GM12892 (cell line): ENCODE results near the gene DBN1.

Source experiments
- POLR2A ChIP-seq: IDR thresholded peaks from 2 replicates; pipeline ENCODE4 v1.6.1; 2011; ENCODE audit warnings: low read depth, low read length, control low read depth
- TAF1 ChIP-seq: IDR thresholded peaks from 2 replicates; pipeline ENCODE4 v1.6.1; 2011; ENCODE audit warnings: low read depth, mild to moderate bottlenecking, control low read depth, low read length, borderline replicate concordance

DNA sequence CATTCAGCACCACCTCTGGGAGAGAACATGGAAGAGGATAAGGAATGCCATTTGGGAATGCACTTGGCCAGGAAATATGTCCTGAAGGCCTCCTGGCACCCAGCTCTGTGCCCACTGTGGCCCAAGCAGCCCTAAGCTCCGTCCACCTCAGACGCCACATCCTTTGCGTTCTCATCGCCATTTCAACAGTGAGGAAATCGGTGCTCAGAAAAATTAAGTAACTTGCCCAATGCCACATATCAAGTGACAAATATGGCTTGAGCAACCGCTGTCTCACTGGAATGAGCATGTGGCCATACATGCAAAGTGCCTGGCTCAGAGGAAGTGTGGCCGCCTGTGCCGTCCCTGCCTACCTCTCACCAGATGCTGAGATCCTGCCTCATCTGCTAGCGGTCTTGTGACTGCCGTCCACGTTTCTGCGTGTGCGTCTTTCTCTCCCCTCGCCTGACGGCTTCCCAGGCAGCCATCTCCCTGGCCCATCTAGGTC is 37.2 kb upstream of the DBN1 start:
- TF ChIP-seq POLR2A, result no peak; the same call in 1 of the 2 replicates
- no peak for TF ChIP-seq TAF1
